GM13976 (cell line): ENCODE data around the gene RAB10.
"Not testable (repeated sequence)": the region's sequence is repeated elsewhere in the genome, so short reads cannot be mapped to it uniquely, and the experiment has no call there.

ENCODE experiments used
- DNase-seq: peaks from one replicate; pipeline ENCODE4 v3.0.0; 2012; ENCODE audit warnings: low spot score
- in situ Hi-C: fragments of 300-500 bp; cut with MboI; formaldehyde crosslinking; loops from one replicate; pipeline ENCODE4 v1.12.0; 2022; ENCODE audit warnings: low sequenced_read_pairs, mixed read lengths, inconsistent platforms; ENCODE audit not compliant: unreplicated experiment
- TF ChIP-seq, protein P1 (sequence below): IDR thresholded peaks from 2 replicates; pipeline ENCODE4 v1.5.1; 2012; ENCODE audit warnings: borderline replicate concordance, mild to moderate bottlenecking; ENCODE audit not compliant: insufficient read depth; ENCODE audit errors: extremely low read depth, missing control alignments, control extremely low read depth

The RAB10 gene

GRCh38 chr2:26076001-26076587 lies 42.2 kb downstream of the RAB10 start:
- in situ Hi-C loops = no loop called here

GRCh38 chr2:26077291-26077690 lies 43.4 kb downstream of the RAB10 start:
- TF ChIP-seq, protein P1, sequence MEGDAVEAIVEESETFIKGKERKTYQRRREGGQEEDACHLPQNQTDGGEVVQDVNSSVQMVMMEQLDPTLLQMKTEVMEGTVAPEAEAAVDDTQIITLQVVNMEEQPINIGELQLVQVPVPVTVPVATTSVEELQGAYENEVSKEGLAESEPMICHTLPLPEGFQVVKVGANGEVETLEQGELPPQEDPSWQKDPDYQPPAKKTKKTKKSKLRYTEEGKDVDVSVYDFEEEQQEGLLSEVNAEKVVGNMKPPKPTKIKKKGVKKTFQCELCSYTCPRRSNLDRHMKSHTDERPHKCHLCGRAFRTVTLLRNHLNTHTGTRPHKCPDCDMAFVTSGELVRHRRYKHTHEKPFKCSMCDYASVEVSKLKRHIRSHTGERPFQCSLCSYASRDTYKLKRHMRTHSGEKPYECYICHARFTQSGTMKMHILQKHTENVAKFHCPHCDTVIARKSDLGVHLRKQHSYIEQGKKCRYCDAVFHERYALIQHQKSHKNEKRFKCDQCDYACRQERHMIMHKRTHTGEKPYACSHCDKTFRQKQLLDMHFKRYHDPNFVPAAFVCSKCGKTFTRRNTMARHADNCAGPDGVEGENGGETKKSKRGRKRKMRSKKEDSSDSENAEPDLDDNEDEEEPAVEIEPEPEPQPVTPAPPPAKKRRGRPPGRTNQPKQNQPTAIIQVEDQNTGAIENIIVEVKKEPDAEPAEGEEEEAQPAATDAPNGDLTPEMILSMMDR = no peak
- in situ Hi-C loops = no loop called here
- DNase-seq = no peak

More at GRCh38 chr2:26076001-26076587, 42.2 kb downstream of the RAB10 start:
- TF ChIP-seq, protein P1 = no peak
- no peak for DNase-seq

DNA sequence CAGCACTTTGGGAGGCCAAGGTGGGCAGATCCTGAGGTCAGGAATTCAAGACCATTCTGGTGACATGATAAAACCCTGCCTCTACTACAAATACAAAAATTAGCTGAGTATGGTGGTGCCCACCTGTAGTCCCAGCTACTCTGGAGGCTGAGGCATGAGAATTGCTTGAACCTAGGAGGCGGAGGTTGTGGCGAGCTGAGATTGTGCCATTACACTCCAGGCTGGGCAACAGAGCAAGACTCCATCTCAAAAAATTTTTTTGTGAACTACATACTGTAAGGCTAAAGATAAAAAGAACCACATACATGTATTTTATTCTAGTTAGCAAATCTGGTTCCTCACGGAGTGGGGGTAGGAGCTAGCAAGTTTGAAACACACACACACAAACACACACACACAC lies 45.1 kb downstream of the RAB10 start:
- in situ Hi-C loops = no loop called here
- no peak for DNase-seq

GRCh38 chr2:26080356-26080755 lies 46.5 kb downstream of the RAB10 start:
- in situ Hi-C loops = no loop called here
- TF ChIP-seq, protein P1 = no peak
- no peak for DNase-seq

More for the DNA sequence above, 45.1 kb downstream of the RAB10 start:
- TF ChIP-seq, protein P1 = no peak

GRCh38 chr2:26080925-26081324 lies 47.0 kb downstream of the RAB10 start:
- in situ Hi-C loops, DNase-seq: not testable (repeated sequence)

DNA sequence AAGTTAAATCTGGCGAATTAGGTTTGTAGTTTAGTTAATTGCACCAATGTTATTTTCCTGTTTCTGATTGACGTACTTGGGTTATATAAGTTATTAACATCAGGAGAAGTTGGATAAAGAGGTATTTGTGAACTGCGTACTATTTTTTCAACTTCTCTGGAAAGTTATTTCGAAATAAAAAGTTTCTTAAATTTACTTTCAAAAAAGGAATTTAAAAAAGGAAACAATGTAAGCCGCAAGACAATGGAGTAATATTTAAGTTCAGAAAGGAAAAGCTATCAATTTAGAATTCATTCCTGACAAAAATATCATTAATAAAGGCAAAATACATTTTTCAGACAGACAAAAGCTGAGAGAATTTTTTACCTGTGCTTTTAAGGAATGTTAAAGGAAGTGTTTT lies 47.7 kb downstream of the RAB10 start:
- TF ChIP-seq, protein P1 = no peak
- no peak for DNase-seq
- in situ Hi-C loops = no loop called here

GRCh38 chr2:26086155-26086637 lies 52.3 kb downstream of the RAB10 start:
- in situ Hi-C loops = no loop called here
- DNase-seq = no peak
- TF ChIP-seq, protein P1 = no peak
